Mucosa of stomach (tissue), 1 donor: Measurements from ENCODE around the gene PCNX1.

Experiments
- H3K27me3 ChIP-seq: one replicate; pipeline ENCODE4 v1.7.0; 2013; ENCODE audit warnings: mild to moderate bottlenecking, low read length; ENCODE audit not compliant: control insufficient read depth, insufficient read depth
- H3K36me3 ChIP-seq: one replicate; pipeline ENCODE4 v1.7.0; 2013; ENCODE audit warnings: low read length; ENCODE audit not compliant: control insufficient read depth, insufficient read depth
- H3K4me1 ChIP-seq: one replicate; pipeline ENCODE4 v1.7.0; 2013; ENCODE audit warnings: mild to moderate bottlenecking, low read length; ENCODE audit not compliant: control insufficient read depth, insufficient read depth
- H3K4me3 ChIP-seq: one replicate; pipeline ENCODE4 v1.7.0; 2013; ENCODE audit warnings: low read length
- H3K9ac ChIP-seq: one replicate; pipeline ENCODE4 v1.7.0; 2013; ENCODE audit warnings: mild to moderate bottlenecking, low read length, moderate library complexity
- H3K9me3 ChIP-seq: one replicate; pipeline ENCODE4 v1.7.0; 2013; ENCODE audit warnings: mild to moderate bottlenecking, low read length, moderate library complexity; ENCODE audit not compliant: control insufficient read depth
- donor health status: Pancreatic carcinoma.

PCNX1 gene

DNA sequence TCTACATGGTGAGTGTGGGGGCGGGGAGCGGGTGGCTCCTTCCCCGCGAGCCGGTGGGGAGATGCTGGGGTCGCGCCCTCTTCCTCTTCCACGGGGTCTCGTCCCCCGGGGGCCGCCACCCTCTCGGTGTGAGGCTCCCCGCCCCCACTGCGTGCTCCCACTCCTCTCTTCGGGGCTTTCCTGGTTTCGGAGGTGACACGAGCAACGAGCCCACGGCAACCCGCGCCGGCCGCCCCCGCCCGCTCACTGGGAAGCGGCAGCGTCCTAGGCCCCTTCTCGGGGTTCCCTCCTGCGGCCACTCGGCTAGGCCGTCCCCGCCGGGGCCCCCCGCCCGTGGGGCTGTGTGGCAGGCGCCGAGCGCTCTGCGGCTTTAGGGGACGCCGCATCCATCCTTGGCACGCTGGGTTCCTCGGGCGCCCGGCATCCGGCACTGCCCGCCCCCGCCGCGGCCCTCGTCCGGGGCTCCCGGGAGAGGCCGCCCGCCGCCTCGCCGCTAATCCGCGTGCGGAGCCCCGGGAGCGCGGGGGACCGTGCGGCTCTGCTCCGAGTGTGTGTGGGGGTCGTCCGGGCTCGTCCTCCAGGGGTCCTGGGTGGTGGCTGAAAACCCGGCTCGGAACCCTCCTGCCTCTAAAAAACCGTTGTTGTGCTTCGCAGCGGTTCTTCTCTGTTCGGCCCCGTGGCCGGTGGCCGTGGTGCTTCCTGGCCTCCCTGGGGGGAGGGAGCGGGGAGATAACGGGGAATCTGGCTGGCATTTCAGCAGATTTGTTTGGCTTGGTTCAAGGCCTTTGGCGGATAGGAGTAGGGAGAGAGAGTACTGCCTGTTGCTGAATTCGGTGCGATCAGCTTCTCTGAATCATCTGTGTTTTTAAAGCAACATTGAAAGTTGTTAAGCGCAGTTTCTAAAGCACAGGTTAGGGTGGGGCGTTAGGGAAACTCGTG is 1.0 kb downstream of the PCNX1 start:
- Histone ChIP-seq H3K4me1 (peaks cover 14% of the 10 kb centered on the region), H3K36me3 (no peaks in the 10 kb centered on the region), H3K27me3 (no peaks in the 10 kb centered on the region), H3K9ac (peak overlapping the region; percentile 78), H3K9me3 (no peaks in the 10 kb centered on the region), H3K4me3 (peak overlapping the region; percentile 82)

DNA sequence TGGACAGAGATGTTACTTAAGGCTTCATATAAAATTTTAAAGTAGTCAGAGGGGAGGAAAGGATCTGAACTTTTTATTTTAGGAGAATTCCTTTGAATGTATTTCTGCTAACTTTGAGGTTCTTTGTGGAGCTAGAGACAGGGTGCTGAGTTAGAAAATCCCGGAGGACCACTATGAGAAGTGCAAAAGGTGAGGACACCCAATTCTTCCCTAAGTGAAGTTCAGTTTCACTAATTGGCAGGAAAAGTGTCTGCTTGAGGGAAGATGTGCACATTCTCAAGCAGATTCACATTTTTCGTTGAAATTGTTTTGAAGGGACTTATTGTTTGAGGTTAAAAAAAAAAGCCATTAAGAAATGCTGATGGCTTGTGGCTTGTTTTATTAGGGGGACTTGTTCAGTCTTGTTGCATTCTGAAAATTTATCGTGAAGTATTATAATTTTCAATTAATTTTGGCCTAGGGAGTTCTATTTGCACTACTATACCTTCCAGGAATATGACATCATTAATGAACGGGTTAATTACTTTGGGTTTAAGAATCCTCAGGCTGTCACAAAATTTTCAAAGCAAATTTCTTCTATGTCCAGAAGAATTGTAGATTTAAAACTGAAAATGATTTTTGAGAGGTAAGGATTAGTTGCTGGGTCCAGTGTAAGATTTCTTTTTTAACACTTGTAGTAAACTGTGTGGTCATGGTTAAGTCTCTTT is 1.8 kb downstream of the PCNX1 start:
- Histone ChIP-seq H3K9ac (peak overlapping the region; percentile 78), H3K4me3 (peak overlapping the region; percentile 82), H3K36me3 (no peaks in the 10 kb centered on the region), H3K27me3 (no peaks in the 10 kb centered on the region), H3K4me1 (peaks cover 14% of the 10 kb centered on the region), H3K9me3 (no peaks in the 10 kb centered on the region)

DNA sequence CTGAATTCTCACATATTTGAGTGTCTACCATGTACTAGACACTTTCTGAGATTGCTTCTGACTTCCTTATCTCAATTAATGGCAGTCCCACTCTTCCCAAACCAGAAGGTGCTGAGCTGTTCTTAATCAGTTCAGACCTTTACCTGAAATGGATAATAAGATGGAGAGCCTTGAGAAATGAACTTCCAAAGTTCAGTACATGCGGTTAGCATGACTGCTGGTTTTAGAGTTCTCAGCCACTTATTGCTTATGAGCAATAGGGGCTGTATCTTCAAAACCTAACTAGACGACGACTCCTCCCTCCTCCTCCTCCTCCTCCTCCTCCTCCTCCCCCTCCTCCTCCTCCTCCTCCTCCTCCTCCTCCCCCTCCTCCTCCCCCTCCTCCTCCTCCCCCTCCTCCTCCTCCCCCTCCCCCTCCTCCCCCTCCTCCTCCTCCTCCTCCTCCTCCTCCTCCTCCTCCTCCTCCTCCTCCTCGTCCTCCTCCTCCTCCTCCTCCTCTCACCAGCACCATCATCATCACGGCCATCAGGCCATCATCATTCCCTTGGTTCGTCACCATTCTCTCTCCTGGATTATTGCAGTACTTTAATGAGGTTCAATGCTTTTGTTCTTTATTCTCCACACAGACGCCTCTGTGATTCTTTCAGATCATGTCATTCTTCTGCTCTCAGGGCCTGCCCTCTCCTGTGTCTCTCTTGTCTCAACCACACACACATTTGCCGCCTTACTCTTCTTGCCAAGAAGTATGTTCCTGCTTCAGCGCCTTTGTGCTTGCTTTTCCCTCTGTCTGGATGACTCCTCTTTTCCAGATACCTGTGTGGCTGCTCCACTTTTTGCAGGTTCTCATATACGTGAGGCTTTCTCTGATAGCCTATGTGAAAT is 2.7 kb downstream of the PCNX1 start:
- no peaks in the 10 kb centered on the region for H3K9me3 ChIP-seq
- no peaks in the 10 kb centered on the region for H3K36me3 ChIP-seq
- H3K27me3 ChIP-seq, result no peaks in the 10 kb centered on the region
- no peak overlapping the region for H3K9ac ChIP-seq
- H3K4me1 ChIP-seq, result peaks cover 14% of the 10 kb centered on the region
- no peak overlapping the region for H3K4me3 ChIP-seq

DNA sequence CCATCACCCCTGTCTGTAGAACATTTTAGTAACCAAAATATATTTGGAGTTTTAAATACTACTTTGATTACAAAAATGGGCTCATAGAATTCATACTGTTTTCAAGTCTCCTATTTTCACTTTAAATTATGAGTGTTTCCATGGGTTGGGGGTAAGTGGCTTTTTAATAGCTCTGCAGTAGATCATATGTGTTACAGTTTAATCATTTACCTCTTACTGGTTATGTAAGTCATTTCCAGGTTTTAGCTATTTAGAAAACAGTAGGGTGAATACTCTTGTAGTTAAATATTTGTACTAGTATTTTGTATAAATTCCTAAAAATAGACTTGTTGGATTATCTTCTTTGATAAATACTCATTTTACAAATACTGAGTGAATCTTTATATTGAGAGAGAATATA is 8.2 kb downstream of the PCNX1 start:
- H3K4me3 ChIP-seq, result no peak overlapping the region
- no peak overlapping the region for H3K9ac ChIP-seq
- no peaks in the 10 kb centered on the region for H3K27me3 ChIP-seq
- no peaks in the 10 kb centered on the region for H3K36me3 ChIP-seq
- no peaks in the 10 kb centered on the region for H3K9me3 ChIP-seq
- H3K4me1 ChIP-seq, result no peaks in the 10 kb centered on the region

DNA sequence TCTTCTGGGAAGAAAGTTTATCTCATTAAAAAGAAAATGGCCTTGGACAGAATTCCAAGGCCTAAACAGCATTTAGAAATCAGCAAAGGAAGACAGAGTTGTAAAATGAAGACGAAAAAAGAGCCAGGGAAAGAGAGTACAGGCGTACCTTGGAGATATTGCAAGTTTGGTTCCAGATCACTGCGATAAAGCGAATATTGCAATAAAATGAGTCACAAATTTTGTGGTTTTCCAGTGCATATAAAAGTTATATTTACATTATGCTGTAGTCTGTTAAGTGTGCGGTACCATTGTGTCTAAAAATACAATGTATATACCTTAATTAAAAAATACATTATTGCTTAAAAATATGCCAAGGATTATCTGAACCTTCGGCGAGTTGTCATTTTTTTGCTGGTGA is 9.0 kb downstream of the PCNX1 start:
- Histone ChIP-seq H3K36me3 (no peaks in the 10 kb centered on the region), H3K27me3 (no peaks in the 10 kb centered on the region), H3K9me3 (no peaks in the 10 kb centered on the region), H3K4me3 (no peak overlapping the region), H3K9ac (no peak overlapping the region), H3K4me1 (no peaks in the 10 kb centered on the region)

DNA sequence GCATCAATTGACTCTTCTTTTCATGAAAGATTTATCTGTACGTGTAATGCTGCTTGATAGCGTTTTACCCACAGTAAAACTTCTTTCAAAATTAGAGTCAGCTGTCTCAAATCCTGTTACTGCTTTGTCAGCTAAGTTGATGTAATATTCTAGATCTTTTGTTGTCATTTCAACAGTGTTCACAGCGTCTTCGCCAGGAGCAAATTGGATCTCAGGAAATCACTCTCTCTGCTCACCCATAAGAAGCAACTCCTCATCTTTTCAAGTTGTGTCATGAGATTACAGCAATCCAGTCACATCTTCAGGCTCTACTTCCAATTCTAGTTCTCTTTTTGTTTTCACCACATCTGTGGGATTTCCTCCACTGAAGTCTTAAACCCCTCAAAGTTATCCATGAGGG is 9.5 kb downstream of the PCNX1 start:
- H3K4me1 ChIP-seq, result no peaks in the 10 kb centered on the region
- H3K9me3 ChIP-seq, result no peaks in the 10 kb centered on the region
- H3K27me3 ChIP-seq, result no peaks in the 10 kb centered on the region
- H3K9ac ChIP-seq, result no peak overlapping the region
- no peak overlapping the region for H3K4me3 ChIP-seq
- no peaks in the 10 kb centered on the region for H3K36me3 ChIP-seq

DNA sequence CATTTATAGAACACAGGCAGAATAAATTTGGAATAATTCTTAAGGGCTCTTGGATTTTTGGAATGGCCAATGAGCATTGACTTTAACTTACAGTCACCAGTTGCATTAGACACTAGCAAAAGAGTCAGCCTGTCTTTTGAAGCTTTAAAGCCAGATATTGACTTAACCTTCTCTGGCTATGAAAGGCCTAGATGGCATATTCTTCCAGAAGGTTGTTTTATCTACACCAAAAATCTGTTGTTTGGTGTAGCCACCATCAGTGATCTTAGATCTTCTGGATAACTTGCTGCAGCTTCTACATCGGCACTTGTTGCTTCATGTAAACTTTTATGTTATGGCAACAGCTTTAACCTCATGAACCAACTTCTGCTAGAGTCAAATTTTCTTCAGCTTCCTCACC is 10.4 kb downstream of the PCNX1 start:
- H3K36me3 ChIP-seq, result no peaks in the 10 kb centered on the region
- H3K9ac ChIP-seq, result no peak overlapping the region
- no peaks in the 10 kb centered on the region for H3K9me3 ChIP-seq
- no peaks in the 10 kb centered on the region for H3K4me1 ChIP-seq
- H3K4me3 ChIP-seq, result no peak overlapping the region
- no peaks in the 10 kb centered on the region for H3K27me3 ChIP-seq

DNA sequence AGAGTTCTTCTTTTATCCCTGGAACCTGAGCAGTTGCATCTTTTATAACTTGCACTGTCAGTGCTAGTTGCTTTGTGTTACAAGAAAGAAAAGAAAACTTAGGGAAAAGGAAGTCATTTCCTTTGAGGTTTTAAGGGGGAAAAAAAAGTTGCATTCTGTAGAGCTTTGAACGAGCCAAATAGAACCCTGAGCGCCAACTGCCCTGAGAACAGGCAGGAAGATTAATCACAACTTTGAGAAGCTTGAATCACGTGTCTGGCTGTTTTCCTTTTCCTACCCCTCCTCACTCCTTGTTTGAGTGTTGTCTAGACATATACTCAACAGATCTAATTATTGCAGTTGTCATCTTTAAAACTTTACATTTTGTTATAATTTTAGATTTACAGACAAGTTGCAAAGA is 12.5 kb downstream of the PCNX1 start:
- no peaks in the 10 kb centered on the region for H3K36me3 ChIP-seq
- no peaks in the 10 kb centered on the region for H3K9me3 ChIP-seq
- H3K4me1 ChIP-seq, result no peaks in the 10 kb centered on the region
- no peak overlapping the region for H3K4me3 ChIP-seq
- no peak overlapping the region for H3K9ac ChIP-seq
- H3K27me3 ChIP-seq, result no peaks in the 10 kb centered on the region

DNA sequence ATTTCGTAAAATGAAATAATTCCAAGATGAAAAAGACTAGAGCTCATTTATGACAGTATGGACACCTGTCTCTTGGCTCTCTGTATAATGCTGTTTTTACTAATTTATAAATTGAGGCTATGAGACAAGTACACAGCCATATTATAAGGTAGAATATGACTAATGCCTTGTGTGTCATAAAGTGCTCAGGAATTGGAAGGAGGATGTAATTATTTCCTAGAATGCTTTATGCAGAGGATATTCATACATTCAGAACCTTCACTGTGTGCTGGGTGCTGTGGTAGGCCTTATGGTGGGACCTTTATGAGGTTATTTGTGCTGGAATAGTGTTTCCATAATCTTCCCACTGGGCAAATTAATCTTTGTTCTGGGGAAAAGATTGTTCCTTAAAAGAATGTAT is 13.3 kb downstream of the PCNX1 start:
- H3K9ac ChIP-seq, result no peak overlapping the region

DNA sequence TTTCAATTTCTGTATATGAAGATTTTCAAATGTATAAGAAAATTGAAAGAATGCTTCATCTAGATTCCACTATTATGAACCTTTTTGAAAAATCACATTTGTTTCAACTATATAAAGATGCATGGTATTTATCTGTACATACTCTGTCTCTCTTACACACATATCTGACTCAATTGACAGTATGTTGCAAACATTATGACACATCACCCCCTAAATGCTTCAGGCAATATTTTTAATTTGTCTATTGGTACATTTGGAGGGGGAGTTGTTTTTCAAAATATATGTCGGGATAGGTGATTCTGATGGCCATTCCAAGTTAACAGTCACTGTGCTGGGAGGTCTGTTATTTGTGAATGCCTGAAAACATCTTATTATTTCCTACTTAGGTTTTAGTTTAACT is 14.4 kb downstream of the PCNX1 start:
- Histone ChIP-seq H3K9ac (no peak overlapping the region), H3K4me1 (no peaks in the 10 kb centered on the region), H3K36me3 (no peaks in the 10 kb centered on the region), H3K9me3 (no peaks in the 10 kb centered on the region), H3K4me3 (no peak overlapping the region), H3K27me3 (no peaks in the 10 kb centered on the region)

More for the DNA sequence above, 13.3 kb downstream of the PCNX1 start:
- no peak overlapping the region for H3K4me3 ChIP-seq
- no peaks in the 10 kb centered on the region for H3K27me3 ChIP-seq
- H3K4me1 ChIP-seq, result no peaks in the 10 kb centered on the region
- H3K36me3 ChIP-seq, result no peaks in the 10 kb centered on the region
- H3K9me3 ChIP-seq, result no peaks in the 10 kb centered on the region

DNA sequence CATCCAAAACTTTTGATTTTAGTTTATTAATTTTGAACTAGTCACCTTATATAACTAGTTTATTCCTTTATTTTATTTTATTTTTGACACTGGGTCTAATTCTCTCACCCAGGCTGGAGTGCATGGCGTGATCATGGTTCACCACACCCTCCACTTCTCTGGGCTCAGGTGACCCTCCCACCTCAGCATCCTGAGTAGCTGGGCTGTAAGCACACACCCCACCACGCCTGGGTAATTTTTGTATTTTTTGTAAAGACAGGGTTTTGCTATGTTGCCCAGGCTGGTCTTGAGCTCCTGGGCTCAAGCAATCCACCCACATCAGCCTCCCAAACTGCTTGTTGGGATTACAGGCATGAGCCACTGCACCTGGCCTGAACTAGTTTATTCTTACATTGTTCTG is 17.3 kb downstream of the PCNX1 start:
- no peaks in the 10 kb centered on the region for H3K27me3 ChIP-seq
- H3K9me3 ChIP-seq, result no peaks in the 10 kb centered on the region
- no peak overlapping the region for H3K9ac ChIP-seq
- H3K4me3 ChIP-seq, result no peak overlapping the region
- no peaks in the 10 kb centered on the region for H3K36me3 ChIP-seq
- H3K4me1 ChIP-seq, result no peaks in the 10 kb centered on the region
